Subcutaneous abdominal adipose tissue (tissue), 5 donors: ENCODE measurements around the gene SRGAP1.
"Not testable (repeated sequence)": the region's sequence is repeated elsewhere in the genome, so short reads cannot be mapped to it uniquely, and the experiment has no call there.

Source experiments
- H3K27ac ChIP-seq: one replicate; pipeline ENCODE4 v1.7.0; 2013; ENCODE audit warnings: low read depth, mild to moderate bottlenecking, inconsistent platforms, low read length, moderate library complexity
- H3K27me3 ChIP-seq, 5 donors: one replicate each; pipeline ENCODE4 v1.7.0; 2013; ENCODE audit warnings: low read length in 5 of 5, inconsistent platforms in 1 of 5; ENCODE audit not compliant: control insufficient read depth in 5 of 5, insufficient read depth in 4 of 5
- H3K36me3 ChIP-seq, 5 donors: one replicate each; pipeline ENCODE4 v1.7.0; 2013; ENCODE audit warnings: low read length in 5 of 5; ENCODE audit not compliant: control insufficient read depth in 5 of 5, insufficient read depth in 5 of 5
- H3K4me1 ChIP-seq, 5 donors: one replicate each; pipeline ENCODE4 v1.7.0; 2013; ENCODE audit warnings: low read length in 5 of 5, mild to moderate bottlenecking in 3 of 5, moderate library complexity in 1 of 5; ENCODE audit not compliant: control insufficient read depth in 5 of 5, insufficient read depth in 5 of 5
- H3K4me3 ChIP-seq, 5 donors: one replicate each; pipeline ENCODE4 v1.7.0; 2013; ENCODE audit warnings: low read length in 5 of 5, low read depth in 1 of 5
- H3K9ac ChIP-seq, 5 donors: one replicate each; pipeline ENCODE4 v1.7.0; 2013; ENCODE audit warnings: low read length in 5 of 5, mild to moderate bottlenecking in 4 of 5, moderate library complexity in 3 of 5
- H3K9me3 ChIP-seq, 5 donors: one replicate each; pipeline ENCODE4 v1.7.0; 2013; ENCODE audit warnings: low read length in 5 of 5; ENCODE audit not compliant: control insufficient read depth in 5 of 5
- donor health status: healthy.
- donor health status: healthy.
- donor health status: healthy.
- donor health status: healthy.
- donor health status: healthy.

The SRGAP1 gene

DNA sequence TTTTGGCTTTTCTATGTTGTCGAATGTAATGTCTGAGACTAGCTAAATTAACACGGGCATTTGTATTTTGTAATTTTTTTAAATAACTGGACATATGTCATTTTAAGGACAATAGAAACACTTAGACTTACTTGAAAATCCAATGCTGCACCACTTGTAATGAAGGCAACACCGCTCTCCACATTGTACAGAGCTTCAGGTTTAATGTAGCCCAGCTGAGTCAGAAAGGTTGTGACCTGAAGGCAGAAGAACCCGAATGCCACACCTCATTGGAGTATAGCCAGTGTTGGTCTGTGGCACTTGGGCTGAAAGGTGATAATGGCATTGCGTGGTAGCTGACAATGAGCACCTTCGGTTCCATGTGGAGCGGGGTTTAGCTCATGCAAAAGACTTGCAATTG lies 298.3 kb downstream of the SRGAP1 start:
- Histone ChIP-seq H3K4me3 (no peak overlapping the region), H3K4me1 (no peaks in the 10 kb centered on the region), H3K27me3 (no peaks in the 10 kb centered on the region), H3K27ac (no peak overlapping the region), H3K36me3 (peaks cover 0 to 27% (median 15%) of the 10 kb centered on the region in 5 donors), H3K9ac (no peak overlapping the region), H3K9me3 (no peaks in the 10 kb centered on the region)

DNA sequence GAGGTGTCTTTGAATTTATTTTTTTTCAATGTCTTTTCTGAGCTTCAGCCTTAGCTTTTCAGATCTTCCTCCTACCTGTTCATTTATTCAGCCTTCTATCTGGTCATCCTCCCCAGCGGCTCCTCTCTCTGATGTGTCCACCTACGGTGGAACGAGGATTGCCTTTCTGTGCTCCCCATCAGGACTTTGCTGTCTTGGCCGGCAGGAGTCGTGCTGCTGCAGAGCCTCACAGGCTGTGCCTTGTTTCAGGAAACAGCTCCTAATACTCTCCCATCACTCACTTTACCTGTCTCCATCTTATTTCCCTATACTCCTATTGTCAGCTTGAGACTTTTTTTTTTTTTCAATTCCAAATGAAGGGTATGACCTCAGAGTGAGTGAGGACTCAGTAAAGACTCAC lies 300.7 kb downstream of the SRGAP1 start:
- Histone ChIP-seq H3K36me3 (peaks cover 0 to 27% (median 15%) of the 10 kb centered on the region in 5 donors), H3K27me3 (no peaks in the 10 kb centered on the region), H3K9ac (no peak overlapping the region), H3K4me1 (no peaks in the 10 kb centered on the region), H3K27ac (no peak overlapping the region), H3K4me3 (no peak overlapping the region), H3K9me3 (no peaks in the 10 kb centered on the region)

DNA sequence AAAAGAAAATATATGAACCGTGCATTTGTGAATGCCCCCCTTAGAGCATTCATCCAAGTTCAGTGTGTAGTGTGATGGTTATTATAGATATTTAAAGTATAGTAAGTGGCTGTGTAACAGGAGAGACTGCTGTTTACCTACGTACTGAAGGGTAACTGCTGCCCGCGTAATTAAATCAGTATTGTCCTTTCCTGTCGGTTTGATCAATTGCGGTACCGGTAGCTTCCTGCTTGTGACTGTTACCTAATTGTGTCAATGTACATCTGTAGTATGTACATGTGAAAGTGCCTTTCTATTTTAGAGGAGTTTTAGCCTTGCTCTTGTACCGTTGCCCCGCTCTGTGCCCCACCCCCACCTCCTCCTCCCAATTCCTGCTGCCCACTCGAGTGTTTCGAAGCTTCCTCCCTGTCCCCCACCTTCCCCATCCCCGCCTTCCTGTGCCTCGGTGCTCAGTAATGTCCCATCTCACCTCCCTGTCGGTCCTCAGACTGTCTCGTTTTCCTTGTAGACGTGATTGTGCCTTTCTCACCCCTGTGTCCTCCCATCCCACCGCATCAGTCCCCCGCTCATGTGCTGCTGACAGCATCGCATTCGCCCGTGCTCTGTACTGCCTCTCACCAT lies 302.6 kb downstream of the SRGAP1 start:
- no peak overlapping the region for H3K9ac ChIP-seq
- H3K27me3 ChIP-seq = no peaks in the 10 kb centered on the region
- H3K27ac ChIP-seq = no peak overlapping the region
- H3K4me1 ChIP-seq = no peaks in the 10 kb centered on the region
- H3K36me3 ChIP-seq = peaks cover 0 to 23% (median 14%) of the 10 kb centered on the region in 5 donors
- H3K9me3 ChIP-seq = no peaks in the 10 kb centered on the region
- H3K4me3 ChIP-seq = no peak overlapping the region

DNA sequence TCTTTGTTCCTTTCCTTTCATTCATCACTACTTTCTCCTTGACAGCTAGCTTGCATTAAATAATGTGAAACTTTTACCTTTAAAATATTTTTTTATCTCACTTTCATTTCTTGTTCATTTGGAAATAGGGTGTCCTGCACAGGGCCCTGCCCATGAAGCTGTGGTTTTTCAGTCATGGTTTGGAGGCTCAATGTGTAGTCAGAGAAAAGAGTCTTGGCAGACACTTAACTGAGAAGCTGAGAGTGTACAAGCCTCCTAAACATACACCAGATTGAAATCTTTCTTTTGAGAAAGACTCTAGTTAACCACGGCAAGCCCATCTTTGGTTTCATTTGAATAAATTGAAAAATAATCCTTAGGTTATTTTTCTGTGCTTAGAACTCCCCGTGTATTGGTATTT lies 303.4 kb downstream of the SRGAP1 start:
- no peaks in the 10 kb centered on the region for H3K9me3 ChIP-seq
- no peaks in the 10 kb centered on the region for H3K4me1 ChIP-seq
- no peak overlapping the region for H3K9ac ChIP-seq
- H3K27me3 ChIP-seq = no peaks in the 10 kb centered on the region
- peaks cover 0 to 16% (median 8%) of the 10 kb centered on the region in 5 donors for H3K36me3 ChIP-seq
- H3K27ac ChIP-seq = no peak overlapping the region
- H3K4me3 ChIP-seq = no peak overlapping the region

DNA sequence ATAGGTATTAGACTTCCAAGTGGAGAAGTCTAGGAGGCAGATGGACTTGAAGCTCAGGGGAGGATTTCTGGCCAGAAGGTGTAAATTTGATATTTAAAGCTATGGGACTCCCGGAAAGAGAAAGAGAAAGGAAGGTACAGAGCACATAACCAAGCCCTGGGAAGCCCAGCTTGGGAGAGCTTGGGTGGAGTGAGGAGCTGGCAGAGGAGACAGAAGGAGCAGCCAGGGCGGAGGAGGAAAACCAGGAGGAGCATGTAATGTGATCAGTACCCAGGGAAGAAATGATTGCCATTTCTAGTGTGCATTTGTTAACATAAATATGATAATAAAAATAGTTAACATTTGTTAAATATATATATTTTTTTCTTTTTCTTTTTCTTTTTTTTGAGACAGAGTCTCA lies 310.2 kb downstream of the SRGAP1 start:
- no peak overlapping the region for H3K4me3 ChIP-seq

DNA sequence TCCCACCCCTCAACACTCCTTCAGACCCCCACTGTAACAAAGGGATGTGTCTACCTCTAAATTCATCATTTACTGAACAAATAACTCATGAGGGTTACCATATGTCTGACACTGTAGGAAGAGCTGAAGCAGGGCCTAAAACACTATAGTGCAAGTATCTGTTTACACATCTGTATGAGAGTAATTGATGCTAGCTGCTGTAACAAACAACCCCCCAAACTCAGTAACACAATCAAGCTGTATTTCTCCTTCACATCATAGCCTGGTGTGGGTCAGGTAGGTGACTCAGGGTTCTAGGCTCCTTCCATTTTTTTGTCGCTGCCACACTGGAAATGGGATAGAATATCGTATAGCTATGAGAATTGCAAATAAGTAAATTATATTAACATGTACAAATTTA lies 312.6 kb downstream of the SRGAP1 start:
- Histone ChIP-seq H3K27me3 (no peaks in the 10 kb centered on the region), H3K4me1 (peaks cover 0 to 9% (median 0%) of the 10 kb centered on the region in 5 donors), H3K4me3 (no peak overlapping the region), H3K36me3 (no peaks in the 10 kb centered on the region), H3K27ac (no peak overlapping the region), H3K9ac (no peak overlapping the region), H3K9me3 (no peaks in the 10 kb centered on the region)

More for the DNA sequence above, 310.2 kb downstream of the SRGAP1 start:
- H3K9me3 ChIP-seq = no peaks in the 10 kb centered on the region
- H3K27ac ChIP-seq = no peak overlapping the region
- no peaks in the 10 kb centered on the region for H3K4me1 ChIP-seq
- H3K36me3 ChIP-seq = no peaks in the 10 kb centered on the region
- H3K27me3 ChIP-seq = no peaks in the 10 kb centered on the region
- H3K9ac ChIP-seq = no peak overlapping the region

DNA sequence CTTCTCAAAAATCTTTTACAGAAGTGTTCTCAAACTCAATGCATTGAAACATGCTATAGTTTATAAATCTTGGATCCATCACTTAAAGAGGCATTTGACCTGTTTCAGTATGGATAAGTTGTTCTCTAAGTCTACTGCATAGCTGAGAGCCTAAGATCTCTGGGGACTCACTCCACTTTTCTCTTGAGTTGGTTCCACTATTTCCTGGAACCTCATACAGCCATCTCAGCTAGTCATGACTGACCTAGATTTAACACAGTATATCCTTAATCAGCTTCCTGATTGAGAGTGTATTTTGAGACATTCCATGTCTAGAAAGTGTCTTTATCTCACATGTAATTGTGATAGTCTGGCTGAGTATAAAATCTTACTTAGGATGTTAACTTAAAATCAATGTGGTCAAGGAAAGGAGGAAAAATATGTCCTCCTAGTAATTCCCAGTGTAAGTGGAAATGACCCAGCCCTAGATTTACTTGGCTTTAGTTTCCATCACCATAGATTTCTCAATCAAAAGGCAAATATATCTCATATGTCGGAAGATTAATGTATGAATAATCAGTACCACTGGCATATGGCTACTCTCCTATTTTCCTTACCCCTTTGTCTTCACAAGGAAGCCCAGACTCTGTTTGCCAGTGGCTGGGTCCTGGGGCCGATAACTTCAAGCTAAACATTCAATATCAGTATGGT lies 315.7 kb downstream of the SRGAP1 start:
- Histone ChIP-seq H3K9ac (no peak overlapping the region), H3K27ac (no peak overlapping the region), H3K4me3 (no peak overlapping the region), H3K9me3 (no peaks in the 10 kb centered on the region), H3K36me3 (no peaks in the 10 kb centered on the region), H3K27me3 (no peaks in the 10 kb centered on the region), H3K4me1 (peaks cover 0 to 9% (median 0%) of the 10 kb centered on the region in 5 donors)

DNA sequence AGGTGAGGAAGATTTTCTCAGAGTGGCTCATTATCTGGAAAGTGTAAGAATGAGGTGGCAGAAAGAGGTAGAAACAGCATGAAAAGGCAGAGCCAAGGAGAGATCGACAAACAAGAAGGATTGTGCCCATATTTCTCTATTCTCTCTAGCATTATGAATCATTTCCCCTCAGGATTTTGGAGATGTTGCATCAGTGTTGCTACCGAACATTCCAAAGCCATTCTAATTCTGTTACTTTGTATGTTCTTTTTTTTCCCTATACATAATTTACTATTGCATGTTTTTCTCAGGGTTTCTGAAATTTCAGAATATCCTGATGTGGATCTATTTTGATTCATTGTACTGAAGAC lies 316.2 kb downstream of the SRGAP1 start:
- H3K27me3 ChIP-seq = no peaks in the 10 kb centered on the region
- no peak overlapping the region for H3K27ac ChIP-seq
- H3K9ac ChIP-seq = no peak overlapping the region
- no peaks in the 10 kb centered on the region for H3K9me3 ChIP-seq
- H3K36me3 ChIP-seq = no peaks in the 10 kb centered on the region
- peaks cover 0 to 9% (median 0%) of the 10 kb centered on the region in 5 donors for H3K4me1 ChIP-seq
- H3K4me3 ChIP-seq = no peak overlapping the region

DNA sequence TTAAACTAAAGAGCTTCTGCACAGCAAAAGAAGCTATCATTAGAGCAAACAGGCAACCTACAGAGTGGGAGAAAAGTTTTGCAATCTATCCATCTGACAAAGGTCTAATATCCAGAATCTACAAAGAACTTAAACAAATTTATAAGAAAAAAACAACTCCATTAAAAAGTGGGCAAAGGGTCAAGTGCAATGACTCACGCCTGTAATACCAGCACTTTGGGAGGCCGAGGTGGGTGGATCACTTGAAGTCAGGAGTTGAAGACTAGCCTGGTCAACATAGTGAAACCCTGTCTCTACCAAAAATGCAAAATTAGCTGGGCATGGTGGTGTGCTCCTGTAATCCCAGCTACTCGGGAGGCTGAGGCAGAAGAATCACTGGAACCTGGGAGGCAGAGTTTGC lies 322.1 kb downstream of the SRGAP1 start:
- H3K4me3 ChIP-seq, H3K4me1 ChIP-seq, H3K9me3 ChIP-seq, H3K9ac ChIP-seq, H3K27ac ChIP-seq, H3K36me3 ChIP-seq, H3K27me3 ChIP-seq: not testable (repeated sequence)

DNA sequence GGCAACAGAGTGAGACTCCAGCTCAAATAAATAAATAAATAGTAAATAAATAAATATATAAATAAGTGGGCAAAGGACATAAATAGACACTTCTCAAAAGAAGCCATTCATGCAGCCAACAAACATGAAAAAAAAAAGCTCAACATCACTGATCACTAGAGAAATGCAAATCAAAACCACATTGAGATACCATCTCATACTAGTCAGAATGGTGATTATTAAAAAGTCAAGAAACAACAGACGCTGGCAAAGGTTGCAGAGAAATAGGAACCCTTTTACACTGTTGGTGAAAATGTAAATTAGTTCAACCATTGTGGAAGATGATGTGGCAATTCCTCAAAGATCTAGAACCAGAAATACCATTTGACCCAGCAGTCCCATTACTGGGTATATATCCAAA lies 322.5 kb downstream of the SRGAP1 start:
- not testable (repeated sequence) for H3K9me3 ChIP-seq, H3K36me3 ChIP-seq, H3K4me3 ChIP-seq, H3K27ac ChIP-seq, H3K27me3 ChIP-seq, H3K4me1 ChIP-seq, H3K9ac ChIP-seq
